Tibial nerve (tissue), 4 donors: ENCODE measurements around the gene PITRM1.
A peak's percentile ranks its signal among the peaks of the same experiment; 100 is the strongest.

Experiments
- CTCF ChIP-seq, 5 experiments: fragments of 200-600 bp in 3 of 5; fragments of 450-650 bp in 2 of 5; sonication (generic) in 3 of 5; IDR thresholded peaks; one replicate each; pipeline ENCODE4 v1.5.1; 2016 to 2019; ENCODE audit warnings: antibody characterized with exemption in 5 of 5, mild to moderate bottlenecking in 3 of 5, moderate library complexity in 2 of 5
- EP300 ChIP-seq, 2 donors: sonication (generic); formaldehyde crosslinking; IDR thresholded peaks; one replicate each; pipeline ENCODE4 v1.6.1; 2017; ENCODE audit warnings: antibody characterized with exemption in 2 of 2, mild to moderate bottlenecking in 1 of 2
- POLR2A ChIP-seq, 2 donors: fragments of 450-650 bp; IDR thresholded peaks; one replicate each; pipeline ENCODE4 v1.6.1; 2017; ENCODE audit warnings: antibody characterized with exemption in 2 of 2, mild to moderate bottlenecking in 2 of 2, moderate library complexity in 2 of 2

- TF ChIP-seq CTCF (IDR thresholded peaks at IDR 0.05) (peak in 1 of 5 experiments; percentile 41), POLR2A (IDR thresholded peaks at IDR 0.05) (peak; percentile 93 to 98), EP300 (IDR thresholded peaks at IDR 0.05) (peak in 1 of 2 donors; percentile 100)
Observed at GRCh38 chr10:3172446-3173170, at the start of gene PITRM1.
